AG09319 (cell line): Measurements from ENCODE around the gene TNFAIP8L3.
A peak's percentile ranks its signal among the peaks of the same experiment; 100 is the strongest.

Experiments used
- DNase-seq: peaks from one replicate; pipeline ENCODE4 v3.0.0-alpha.2; 2010; ENCODE audit warnings: low read depth; ENCODE audit errors: extremely low read depth
- CTCF ChIP-seq: IDR thresholded peaks from 2 replicates; pipeline ENCODE4 v1.5.1; 2011; ENCODE audit warnings: low read depth, mild to moderate bottlenecking, inconsistent platforms, low read length, moderate library complexity

Gene TNFAIP8L3

DNA sequence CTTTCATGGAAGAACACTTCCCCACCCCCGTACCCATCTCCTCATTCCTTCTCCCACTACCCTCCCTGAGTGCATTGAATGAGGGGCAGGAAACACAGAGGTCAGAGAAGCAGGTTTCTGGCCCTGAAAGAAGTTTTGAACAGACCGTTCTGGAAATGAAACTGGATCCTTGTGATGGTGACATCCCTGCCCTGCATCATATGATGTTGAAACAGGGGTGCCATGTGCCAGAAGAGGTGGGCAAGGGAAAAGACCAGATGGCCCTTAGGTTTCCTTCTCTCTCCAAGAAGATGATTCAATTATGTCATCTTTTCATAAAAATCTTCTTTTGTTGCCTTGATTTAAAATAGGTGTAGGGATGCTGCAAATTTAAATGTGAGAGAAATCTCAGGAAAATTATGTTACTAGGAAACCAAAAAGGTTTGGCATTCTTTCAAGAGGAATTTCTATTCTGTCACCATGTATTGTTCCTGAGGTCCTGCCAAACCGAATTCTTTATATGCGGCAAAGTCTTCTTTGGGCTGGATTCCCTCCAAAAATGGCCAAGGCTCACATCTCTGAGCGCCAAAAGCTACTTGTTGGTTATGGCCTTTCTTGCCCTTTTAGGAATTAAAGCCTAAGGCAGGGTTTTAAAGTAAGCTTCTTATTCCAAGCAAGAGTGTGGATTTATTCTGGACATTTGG lies 19.9 kb upstream of the TNFAIP8L3 start:
- TF ChIP-seq CTCF, result no peak
- no peak for DNase-seq

DNA sequence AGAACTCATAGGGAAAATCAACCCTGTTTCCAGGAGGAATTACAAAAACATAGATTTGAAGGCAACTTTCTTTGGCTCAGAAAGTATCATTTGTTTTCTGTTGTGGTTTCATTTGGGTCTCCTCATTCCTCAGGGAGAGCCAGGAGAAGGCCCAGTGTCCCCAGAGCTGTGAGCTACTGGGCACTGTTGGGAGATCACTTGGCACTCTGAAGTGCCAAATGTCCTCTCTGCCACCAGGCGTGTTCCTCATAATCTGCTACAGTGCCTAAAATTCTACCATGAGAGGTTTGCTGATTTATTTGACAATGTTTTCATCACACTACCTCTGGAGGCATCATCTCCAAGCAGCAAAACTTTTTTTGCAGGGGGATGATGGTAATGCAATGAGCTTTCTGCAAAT lies 17.4 kb upstream of the TNFAIP8L3 start:
- DNase-seq, result no peak
- TF ChIP-seq CTCF, result no peak

DNA sequence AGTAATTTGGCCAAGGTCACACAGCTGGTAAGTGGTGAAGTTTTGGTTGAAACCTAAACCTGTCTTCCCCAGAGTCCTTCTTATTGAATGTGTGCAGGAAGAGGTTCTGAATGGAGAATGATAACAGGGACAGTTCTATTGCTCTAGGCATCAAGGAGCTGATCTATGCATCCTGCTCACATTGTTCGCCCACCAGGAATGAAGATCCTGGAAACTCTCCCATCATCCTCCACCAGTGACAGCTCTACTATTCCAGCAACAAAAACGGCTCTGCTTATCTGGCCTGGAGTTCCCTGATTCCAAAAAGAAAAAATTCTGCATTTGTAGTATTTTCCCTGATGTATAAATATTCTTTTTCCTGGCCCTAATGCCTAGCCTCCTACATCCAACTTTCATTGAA lies 16.4 kb upstream of the TNFAIP8L3 start:
- DNase-seq, result no peak
- no peak for TF ChIP-seq CTCF

- no peak for TF ChIP-seq CTCF
- no peak for DNase-seq
Observed at GRCh38 chr15:51110171-51110570, 15.5 kb upstream of the TNFAIP8L3 start.

- peak; percentile 60 for DNase-seq
- TF ChIP-seq CTCF, result no peak
Observed at GRCh38 chr15:51108933-51109550, 14.3 kb upstream of the TNFAIP8L3 start.

DNA sequence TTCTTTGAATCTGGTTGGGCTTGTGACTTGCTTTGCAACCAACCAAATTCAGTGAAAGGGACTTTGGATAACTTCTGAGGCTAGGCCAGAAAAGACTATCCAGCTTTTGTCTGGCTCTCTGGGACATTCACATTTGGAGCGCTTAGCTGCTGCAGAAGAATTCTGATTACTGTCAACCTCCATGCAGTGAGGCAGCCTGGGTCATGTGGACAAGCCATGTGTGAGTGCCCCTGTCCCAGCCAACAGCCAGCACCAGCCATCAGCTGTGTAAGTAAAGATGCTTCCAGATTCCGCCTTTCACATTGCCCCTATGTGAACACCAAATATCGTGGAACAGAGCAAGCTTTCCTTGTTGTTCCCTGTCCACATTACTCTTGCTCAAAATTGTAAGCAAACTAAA lies 12.9 kb upstream of the TNFAIP8L3 start:
- TF ChIP-seq CTCF, result no peak
- no peak for DNase-seq

DNA sequence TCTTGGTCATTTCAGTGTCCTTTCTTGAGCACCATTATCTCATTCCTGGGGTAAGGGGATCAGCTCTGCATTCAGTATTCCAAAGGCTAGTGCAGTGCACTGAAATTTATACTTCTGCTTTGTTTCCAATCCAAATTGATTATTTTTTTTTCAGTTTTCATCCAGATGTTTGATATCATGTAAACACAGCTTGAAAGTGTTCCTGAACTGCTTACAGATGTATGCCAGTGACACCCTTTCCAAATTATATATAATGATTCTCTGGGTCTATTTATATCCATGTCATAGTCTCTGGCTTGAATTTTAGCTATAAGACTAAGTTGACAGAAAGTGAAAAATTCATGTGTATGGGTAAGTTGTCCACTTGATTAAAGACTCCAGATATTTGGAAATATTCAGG lies 11.8 kb upstream of the TNFAIP8L3 start:
- TF ChIP-seq CTCF, result no peak
- no peak for DNase-seq
